22Rv1 (cell line): Measurements from ENCODE around the gene TMEM61.

Experiments
- H3K27ac ChIP-seq: fragments of 450-650 bp; 2 replicates; pipeline ENCODE4 v1.5.1; 2017
- ZFX ChIP-seq: fragments of 450-650 bp; IDR thresholded peaks from 2 replicates; pipeline ENCODE4 v1.6.1; 2017; ENCODE audit warnings: antibody characterized with exemption, borderline replicate concordance
- TF ChIP-seq, protein P1 (sequence below): fragments of 450-650 bp; IDR thresholded peaks from 2 replicates; pipeline ENCODE4 v1.5.1; 2017; ENCODE audit warnings: mild to moderate bottlenecking

Gene TMEM61

DNA sequence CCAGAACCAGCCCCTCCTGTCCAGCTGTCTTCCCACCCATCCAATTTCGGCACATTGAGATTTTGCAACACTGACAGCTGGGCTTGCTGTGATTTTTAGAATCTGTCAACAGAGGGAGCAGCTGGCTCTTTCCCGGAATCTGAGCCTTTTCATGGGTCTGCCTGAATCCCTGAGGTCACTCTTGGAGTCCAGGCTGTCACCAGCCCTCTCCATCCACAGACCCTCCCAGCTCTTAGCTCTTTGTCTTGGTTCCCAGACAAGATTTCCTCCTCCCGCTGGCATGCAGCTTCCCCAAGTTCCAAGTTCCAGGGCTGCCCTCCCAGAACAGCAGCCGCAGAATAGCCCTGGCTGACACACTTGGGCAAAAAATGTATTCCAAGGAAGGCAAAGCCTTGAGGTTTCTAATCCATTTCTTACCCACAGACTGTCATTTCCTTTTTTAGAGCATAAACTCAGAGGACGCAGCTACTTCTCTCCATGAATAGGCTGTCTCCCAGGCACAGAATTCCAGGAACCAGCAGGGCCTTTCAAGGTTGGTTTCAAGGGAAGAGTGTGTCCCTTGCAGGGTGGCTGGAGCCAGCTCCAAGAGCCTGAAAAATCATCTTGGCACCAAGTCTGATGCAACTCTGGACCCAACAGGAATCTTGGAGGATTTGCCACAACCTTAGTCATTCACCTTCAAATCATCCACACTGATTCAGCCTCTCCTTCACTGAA lies 7.1 kb upstream of the TMEM61 start:
- no peak overlapping the region for H3K27ac ChIP-seq
- TF ChIP-seq ZFX = no peak
- TF ChIP-seq, protein P1, sequence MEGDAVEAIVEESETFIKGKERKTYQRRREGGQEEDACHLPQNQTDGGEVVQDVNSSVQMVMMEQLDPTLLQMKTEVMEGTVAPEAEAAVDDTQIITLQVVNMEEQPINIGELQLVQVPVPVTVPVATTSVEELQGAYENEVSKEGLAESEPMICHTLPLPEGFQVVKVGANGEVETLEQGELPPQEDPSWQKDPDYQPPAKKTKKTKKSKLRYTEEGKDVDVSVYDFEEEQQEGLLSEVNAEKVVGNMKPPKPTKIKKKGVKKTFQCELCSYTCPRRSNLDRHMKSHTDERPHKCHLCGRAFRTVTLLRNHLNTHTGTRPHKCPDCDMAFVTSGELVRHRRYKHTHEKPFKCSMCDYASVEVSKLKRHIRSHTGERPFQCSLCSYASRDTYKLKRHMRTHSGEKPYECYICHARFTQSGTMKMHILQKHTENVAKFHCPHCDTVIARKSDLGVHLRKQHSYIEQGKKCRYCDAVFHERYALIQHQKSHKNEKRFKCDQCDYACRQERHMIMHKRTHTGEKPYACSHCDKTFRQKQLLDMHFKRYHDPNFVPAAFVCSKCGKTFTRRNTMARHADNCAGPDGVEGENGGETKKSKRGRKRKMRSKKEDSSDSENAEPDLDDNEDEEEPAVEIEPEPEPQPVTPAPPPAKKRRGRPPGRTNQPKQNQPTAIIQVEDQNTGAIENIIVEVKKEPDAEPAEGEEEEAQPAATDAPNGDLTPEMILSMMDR = peak; percentile 58

DNA sequence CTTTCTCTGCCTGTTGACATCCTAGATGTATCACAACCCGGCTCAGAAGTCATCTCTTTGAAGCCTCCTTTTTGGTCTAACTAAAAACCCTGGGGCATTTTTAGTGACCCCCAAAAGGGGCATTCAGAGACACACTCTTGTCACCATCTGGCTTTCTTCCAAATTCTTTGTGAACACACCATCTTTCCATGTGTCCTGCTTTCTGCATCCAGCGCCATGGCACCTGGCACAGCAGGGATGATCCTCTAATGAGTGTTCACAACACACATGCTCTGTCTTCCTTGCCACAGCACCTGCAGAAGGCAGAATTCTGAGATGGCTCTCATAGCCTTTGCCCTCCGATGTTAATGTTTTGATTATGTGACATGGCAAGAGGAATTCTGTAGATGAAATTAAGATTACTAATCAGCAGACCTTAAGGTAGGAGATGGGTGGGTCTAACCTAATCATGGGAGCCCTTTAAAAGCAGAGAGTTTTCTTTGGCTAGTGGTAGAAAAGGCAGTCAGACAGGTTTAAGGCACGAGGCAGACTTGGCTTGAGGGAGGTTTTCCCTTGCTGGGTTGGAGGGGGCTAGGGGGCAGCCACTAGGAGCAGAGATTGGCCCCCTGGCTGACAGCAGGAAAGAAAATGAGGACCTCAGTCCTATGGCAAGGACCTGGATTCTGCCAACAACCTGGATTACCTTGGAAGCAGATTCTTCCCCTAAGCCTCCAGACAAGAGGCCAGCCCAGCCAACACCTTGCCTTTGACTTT lies 4.9 kb upstream of the TMEM61 start:
- TF ChIP-seq, protein P1 = no peak
- TF ChIP-seq ZFX = no peak
- H3K27ac ChIP-seq = no peak overlapping the region

DNA sequence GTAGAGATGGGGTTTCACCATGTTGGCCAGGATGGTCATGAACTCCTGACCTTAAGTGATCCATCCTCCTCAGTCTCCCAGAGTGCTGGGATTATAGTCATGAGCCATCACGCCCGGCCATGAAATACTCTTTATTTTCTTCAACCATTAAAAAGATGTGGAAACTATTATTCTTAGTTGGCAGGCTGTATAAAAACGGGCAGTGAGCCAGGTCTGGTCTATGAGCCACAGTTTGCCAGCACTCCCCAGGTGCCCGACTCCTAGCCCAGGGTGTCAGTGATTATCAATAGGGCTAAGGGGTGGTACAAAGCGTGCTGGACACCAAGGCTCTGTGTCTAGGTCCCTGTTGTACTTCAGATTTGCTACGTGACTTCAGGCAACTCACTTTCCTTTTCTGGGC lies 3.7 kb upstream of the TMEM61 start:
- TF ChIP-seq, protein P1 = no peak
- no peak for TF ChIP-seq ZFX
- no peak overlapping the region for H3K27ac ChIP-seq

DNA sequence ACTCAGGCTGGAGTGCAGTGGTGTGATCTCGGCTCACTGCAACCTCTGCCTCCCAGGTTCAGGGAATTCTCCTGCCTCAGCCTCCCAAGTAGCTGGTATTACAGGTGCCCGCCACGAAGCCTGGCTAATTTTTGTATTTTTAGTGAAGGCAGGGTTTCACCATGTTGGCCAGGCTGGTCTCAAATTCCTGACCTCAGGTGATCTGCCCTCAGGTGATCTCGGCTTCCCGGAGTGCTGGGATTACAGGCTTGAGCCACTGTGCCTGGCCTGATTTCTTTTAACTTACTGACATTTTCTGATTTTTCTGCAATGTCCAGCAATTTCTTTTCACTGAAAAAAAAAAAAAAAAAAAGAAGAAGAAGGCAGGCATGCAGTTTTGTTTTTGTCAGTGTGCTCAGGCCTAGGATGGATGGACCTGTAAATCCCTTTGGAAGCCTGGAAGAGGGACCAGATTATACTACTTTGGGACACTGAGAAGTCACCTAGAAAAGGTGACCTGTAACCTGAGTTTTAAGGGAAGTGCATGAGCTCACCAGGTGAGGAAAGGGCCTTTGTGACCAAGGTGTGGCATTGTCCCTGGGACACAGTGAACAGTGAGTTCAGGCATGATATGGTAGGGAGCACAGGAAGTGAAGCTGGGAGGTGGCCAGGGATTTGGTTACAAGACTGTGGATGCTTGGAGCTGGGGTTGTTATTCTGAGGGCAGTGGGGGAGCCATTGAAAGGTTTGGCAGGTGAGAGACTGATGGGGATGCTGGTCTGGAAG lies 2.7 kb upstream of the TMEM61 start:
- TF ChIP-seq, protein P1 = no peak
- TF ChIP-seq ZFX = no peak
- no peak overlapping the region for H3K27ac ChIP-seq

DNA sequence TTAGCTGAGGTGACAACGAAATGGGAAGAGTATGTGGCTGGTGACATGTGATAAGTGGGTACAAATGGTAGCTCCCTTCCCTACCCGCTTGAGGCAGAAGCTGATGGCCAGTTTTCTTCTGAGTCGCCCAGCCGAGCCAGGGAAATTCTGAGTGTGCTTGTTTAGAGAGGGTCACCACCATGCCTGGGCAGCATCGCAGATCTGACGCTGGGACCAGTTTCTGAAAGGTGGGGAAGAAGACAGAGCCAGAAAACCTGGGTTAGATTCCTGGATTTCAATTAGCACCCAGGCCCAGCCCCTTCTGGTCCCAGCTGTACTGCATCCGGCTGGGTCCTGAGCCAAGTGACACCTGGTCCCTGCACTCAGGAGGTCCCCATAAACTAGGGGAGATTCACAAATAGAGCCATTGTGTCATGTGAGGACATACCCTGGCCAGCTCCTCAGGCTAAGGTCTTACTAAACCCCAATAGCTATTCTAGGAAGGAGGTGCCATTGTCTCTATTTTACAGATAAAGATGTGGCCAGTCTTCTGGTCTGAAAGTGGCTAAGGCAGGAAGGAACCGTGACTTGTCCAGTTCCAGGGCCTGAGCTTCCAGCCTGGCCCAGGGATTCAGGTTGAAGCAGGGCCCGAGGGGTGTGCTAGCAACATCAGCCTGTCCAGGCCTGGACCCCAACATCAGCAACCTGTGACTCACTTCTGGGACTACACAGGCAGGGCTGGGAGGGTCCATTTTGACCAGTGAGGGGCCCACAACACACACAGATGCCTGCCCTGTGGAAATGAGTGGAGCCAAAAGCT lies 1.7 kb upstream of the TMEM61 start:
- no peak overlapping the region for H3K27ac ChIP-seq

DNA sequence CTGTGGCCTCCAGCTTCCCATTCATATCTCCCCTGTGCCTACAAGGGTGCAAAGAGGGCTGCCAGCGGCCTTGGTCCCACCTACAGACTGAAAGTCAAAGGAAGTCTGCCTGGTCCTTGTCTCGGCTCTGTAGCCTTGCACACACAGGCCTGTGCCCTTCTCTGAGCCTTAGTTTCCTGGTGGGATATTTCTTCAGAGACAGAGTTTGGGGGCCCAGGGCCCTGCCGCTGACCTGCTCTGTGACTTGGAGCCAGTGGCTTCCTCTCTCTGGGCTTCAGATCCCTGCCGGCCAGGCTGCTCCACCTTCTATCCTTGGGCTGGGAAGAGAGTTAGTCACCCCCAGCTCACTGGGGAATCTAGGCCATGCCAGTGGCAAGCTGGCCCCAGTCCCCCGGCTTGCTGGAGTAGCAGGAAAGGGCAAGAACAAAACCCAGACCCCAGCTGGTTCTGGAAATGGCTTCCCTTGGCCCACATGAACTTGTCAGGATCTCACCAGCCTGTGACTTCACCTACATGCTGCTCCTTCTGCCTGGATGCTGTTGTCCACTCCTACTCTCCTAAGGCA lies 1.0 kb upstream of the TMEM61 start:
- H3K27ac ChIP-seq = no peak overlapping the region
- TF ChIP-seq ZFX = no peak
- TF ChIP-seq, protein P1 = no peak

More for the DNA sequence above, 1.7 kb upstream of the TMEM61 start:
- no peak for TF ChIP-seq ZFX
- TF ChIP-seq, protein P1 = no peak
